GM18861 (cell line): ENCODE measurements around the gene DNAJC12.
"Not testable (repeated sequence)": the region's sequence is repeated elsewhere in the genome, so short reads cannot be mapped to it uniquely, and the experiment has no call there.

Experiments
- ATAC-seq: cut with Tn5 transposase; IDR thresholded peaks from one replicate; pipeline ENCODE4 v1.9.1; 2021; ENCODE audit not compliant: unreplicated experiment

Gene DNAJC12

GRCh38 chr10:67764012-67764822 is 73.8 kb downstream of the DNAJC12 start:
- peak; percentile 82 for ATAC-seq

DNA sequence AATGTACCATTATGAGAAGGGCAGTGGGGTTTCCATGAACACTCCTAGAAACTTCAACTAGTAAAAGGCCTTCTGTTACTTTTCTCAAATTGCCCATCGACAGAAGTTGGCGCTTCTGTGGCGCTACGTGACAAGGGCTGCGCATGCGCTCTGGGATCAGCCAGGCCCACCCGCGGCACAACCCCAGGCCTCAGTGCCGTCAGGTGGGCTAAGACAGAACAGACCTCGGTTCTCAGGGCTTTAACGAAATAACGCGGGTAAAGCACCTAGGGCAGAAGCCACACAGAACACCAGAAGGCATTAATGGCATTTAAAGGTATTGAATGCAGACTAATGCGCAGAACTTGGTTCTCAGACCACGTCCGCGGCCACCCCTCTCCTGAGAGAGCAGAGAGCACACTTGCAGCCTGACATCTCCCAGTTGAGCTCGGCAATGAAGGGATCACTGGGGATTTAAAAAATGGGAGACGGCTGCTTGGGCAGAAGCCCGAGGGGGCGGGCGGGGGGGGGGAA is 74.4 kb downstream of the DNAJC12 start:
- ATAC-seq = peak; percentile 23

- not testable (repeated sequence) for ATAC-seq
Observed at GRCh38 chr10:67762567-67762966, 75.4 kb downstream of the DNAJC12 start.

DNA sequence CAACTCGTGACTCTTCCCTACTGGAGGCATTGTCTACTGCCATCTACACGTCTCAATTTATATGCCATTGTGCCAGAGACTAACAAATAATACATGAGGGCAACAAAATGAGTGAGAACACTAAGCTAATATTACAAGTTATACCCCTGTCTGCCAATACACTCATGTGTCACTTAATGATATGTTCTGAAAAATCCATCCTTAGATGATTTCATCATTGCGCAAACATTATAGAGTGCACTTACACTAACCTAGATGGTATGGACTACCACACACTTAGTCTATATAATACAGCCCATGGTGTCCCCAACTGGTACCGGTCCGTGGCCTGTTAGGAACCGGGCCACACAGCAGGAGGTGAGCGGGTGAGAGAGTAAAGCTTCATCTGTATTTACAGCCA is 77.7 kb downstream of the DNAJC12 start:
- no peak for ATAC-seq
